HG03342 (cell line): ENCODE data around the gene TFDP1.

Experiments used
- ATAC-seq: cut with Tn5 transposase; IDR thresholded peaks from one replicate; pipeline ENCODE4 v1.9.1; 2021; ENCODE audit warnings: mild to moderate bottlenecking, moderate library complexity; ENCODE audit not compliant: unreplicated experiment

TFDP1 gene

GRCh38 chr13:113628291-113629270 lies 44.0 kb downstream of the TFDP1 start:
- no peak for ATAC-seq

- ATAC-seq = no peak
Observed at GRCh38 chr13:113629866-113630265, 45.3 kb downstream of the TFDP1 start.

- no peak for ATAC-seq
Observed at GRCh38 chr13:113630296-113630695, 45.7 kb downstream of the TFDP1 start.

- no peak for ATAC-seq
Observed at GRCh38 chr13:113630804-113631203, 46.3 kb downstream of the TFDP1 start.

GRCh38 chr13:113631341-113632095 lies 47.0 kb downstream of the TFDP1 start:
- no peak for ATAC-seq

GRCh38 chr13:113632706-113633484 lies 48.3 kb downstream of the TFDP1 start:
- ATAC-seq = no peak

- ATAC-seq = no peak
Observed at GRCh38 chr13:113633485-113633873, 48.9 kb downstream of the TFDP1 start.

GRCh38 chr13:113634279-113635047 lies 49.9 kb downstream of the TFDP1 start:
- no peak for ATAC-seq

- no peak for ATAC-seq
Observed at GRCh38 chr13:113635048-113635420, 50.5 kb downstream of the TFDP1 start.

GRCh38 chr13:113635709-113636108 lies 51.2 kb downstream of the TFDP1 start:
- ATAC-seq = no peak

GRCh38 chr13:113636266-113636963 lies 51.9 kb downstream of the TFDP1 start:
- no peak for ATAC-seq

GRCh38 chr13:113637262-113638160 lies 53.0 kb downstream of the TFDP1 start:
- no peak for ATAC-seq

GRCh38 chr13:113638173-113638746 lies 53.7 kb downstream of the TFDP1 start:
- no peak for ATAC-seq

- no peak for ATAC-seq
Observed at GRCh38 chr13:113638806-113639205, 54.3 kb downstream of the TFDP1 start.

GRCh38 chr13:113639616-113640262 lies 55.2 kb downstream of the TFDP1 start:
- no peak for ATAC-seq

GRCh38 chr13:113641426-113641825 lies 56.9 kb downstream of the TFDP1 start:
- no peak for ATAC-seq

GRCh38 chr13:113642563-113642962 lies 58.0 kb downstream of the TFDP1 start:
- ATAC-seq = no peak

- no peak for ATAC-seq
Observed at GRCh38 chr13:113643593-113643992, 59.0 kb downstream of the TFDP1 start.
